HepG2 (cell line): ENCODE measurements around the gene HEATR1. TPM values are rescaled to one million over a fixed set of nuclear protein-coding genes. Genes with fewer than 3 reads are reported as not detected.

ENCODE experiments used
- AKAP8 ChIP-seq: sonication (generic); formaldehyde crosslinking; IDR thresholded peaks from 2 replicates; pipeline ENCODE4 v1.5.1; 2020; ENCODE audit warnings: mild to moderate bottlenecking, missing genetic modification reagents
- GABPA ChIP-seq, 2 experiments: IDR thresholded peaks; 2 replicates each; pipeline ENCODE4 v1.6.1; 2011 to 2016; ENCODE audit warnings: low read depth in 2 of 2, low read length in 1 of 2, missing biosample characterization in 1 of 2, missing genetic modification characterization in 1 of 2
- HNRNPUL1 ChIP-seq: fragments of 200-400 bp; formaldehyde crosslinking; IDR thresholded peaks from 2 replicates; pipeline ENCODE4 v1.6.1; 2017; ENCODE audit warnings: low read depth, mild to moderate bottlenecking, low read length, moderate library complexity
- NPAS2 ChIP-seq: sonication (generic); formaldehyde crosslinking; IDR thresholded peaks from 2 replicates; pipeline ENCODE4 v1.8.0; 2022; ENCODE audit warnings: mild to moderate bottlenecking, missing genetic modification reagents, borderline replicate concordance
- NR3C1 ChIP-seq: sonication (generic); formaldehyde crosslinking; IDR thresholded peaks from 2 replicates; pipeline ENCODE4 v1.4.0; 2020; ENCODE audit warnings: missing genetic modification reagents
- POGZ ChIP-seq: sonication (generic); formaldehyde crosslinking; IDR thresholded peaks from 2 replicates; pipeline ENCODE4 v1.4.0; 2020; ENCODE audit warnings: mild to moderate bottlenecking, missing genetic modification reagents
- RELA ChIP-seq: sonication (generic); formaldehyde crosslinking; IDR thresholded peaks from 2 replicates; pipeline ENCODE4 v1.4.0; 2020; ENCODE audit warnings: missing genetic modification reagents
- SIX1 ChIP-seq: sonication (generic); formaldehyde crosslinking; IDR thresholded peaks from 2 replicates; pipeline ENCODE4 v1.4.0; 2020; ENCODE audit warnings: missing genetic modification reagents, borderline replicate concordance
- TBX3 ChIP-seq: fragments of 450-650 bp; IDR thresholded peaks from 2 replicates; pipeline ENCODE4 v1.6.1; 2017; ENCODE audit warnings: antibody characterized with exemption, mild to moderate bottlenecking, inconsistent platforms, borderline replicate concordance
- YY1 ChIP-seq: IDR thresholded peaks from 2 replicates; pipeline ENCODE4 v1.6.1; 2011; ENCODE audit warnings: low read length, low read depth, moderate library complexity, mild to moderate bottlenecking; ENCODE audit not compliant: insufficient read depth, insufficient replicate concordance
- ZBTB20 ChIP-seq: sonication (generic); formaldehyde crosslinking; IDR thresholded peaks from 2 replicates; pipeline ENCODE4 v1.8.1; 2023; ENCODE audit warnings: missing genetic modification reagents, low read depth, mild to moderate bottlenecking, borderline replicate concordance
- ZNF501 ChIP-seq: sonication (generic); formaldehyde crosslinking; IDR thresholded peaks from 2 replicates; pipeline ENCODE4 v1.5.1; 2020; ENCODE audit warnings: mild to moderate bottlenecking, moderate library complexity, missing genetic modification reagents
- ZNF546 ChIP-seq: sonication (generic); formaldehyde crosslinking; conservative IDR thresholded peaks from 2 replicates; pipeline ENCODE4 v1.8.1; 2023; ENCODE audit warnings: mild to moderate bottlenecking, missing genetic modification reagents
- ZNF660 ChIP-seq: sonication (generic); formaldehyde crosslinking; IDR thresholded peaks from 2 replicates; pipeline ENCODE4 v1.5.1; 2020; ENCODE audit warnings: mild to moderate bottlenecking, low read depth, missing genetic modification reagents, borderline replicate concordance
- ZSCAN30 ChIP-seq: sonication (generic); formaldehyde crosslinking; IDR thresholded peaks from 2 replicates; pipeline ENCODE4 v1.5.0; 2020; ENCODE audit warnings: mild to moderate bottlenecking, missing genetic modification reagents
- polyA plus RNA-seq, 8 experiments: library from polyadenylated mRNA; depleted of rRNA in 3 of 8; stranded (reverse) in 7 of 8; unstranded in 1 of 8; fragments of >200 nt; fragmentation: Illumina TruSeq in 4 of 8; extraction: Trizol in 4 of 8; gene quantifications; 2 replicates each; pipeline versions ENCODE4 v1.2.1 to v1.2.3, GENCODE V29; 2011 to 2016; ENCODE audit warnings: low read depth in 4 of 8, missing spikeins in 1 of 8, mixed read lengths in 1 of 8; ENCODE audit not compliant: insufficient read depth in 1 of 8
- total RNA-seq, 5 experiments: library from RNA; depleted of rRNA; stranded (reverse); fragments of >200 nt; fragmentation: Illumina TruSeq; extraction: Trizol; gene quantifications; 2 replicates each; pipeline ENCODE4 v1.2.3, GENCODE V29; 2016; ENCODE audit warnings: low read depth in 1 of 5
- TF ChIP-seq, protein P1 (sequence below): sonication (generic); formaldehyde crosslinking; IDR thresholded peaks from 2 replicates; pipeline ENCODE4 v1.5.0; 2020; ENCODE audit warnings: mild to moderate bottlenecking, missing genetic modification reagents, moderate library complexity
- TF ChIP-seq, protein P2 (sequence below): sonication (generic); formaldehyde crosslinking; IDR thresholded peaks from 2 replicates; pipeline ENCODE4 v1.4.0; 2020; ENCODE audit warnings: missing genetic modification reagents, borderline replicate concordance
- TF ChIP-seq, protein P3 (sequence below): sonication (generic); formaldehyde crosslinking; IDR thresholded peaks from 2 replicates; pipeline ENCODE4 v1.4.0; 2020; ENCODE audit warnings: missing genetic modification reagents, borderline replicate concordance
- TF ChIP-seq, protein P4 (sequence below): IDR thresholded peaks from 2 replicates; pipeline ENCODE4 v1.6.1; 2016; ENCODE audit warnings: low read depth, control low read depth

The HEATR1 gene
- total and polyA plus RNA-seq, 2 of the 13 experiments (the other 11 are each of a cell fraction or from before 2014, with no cell fraction given), result 10.2 to 45.8 TPM

DNA sequence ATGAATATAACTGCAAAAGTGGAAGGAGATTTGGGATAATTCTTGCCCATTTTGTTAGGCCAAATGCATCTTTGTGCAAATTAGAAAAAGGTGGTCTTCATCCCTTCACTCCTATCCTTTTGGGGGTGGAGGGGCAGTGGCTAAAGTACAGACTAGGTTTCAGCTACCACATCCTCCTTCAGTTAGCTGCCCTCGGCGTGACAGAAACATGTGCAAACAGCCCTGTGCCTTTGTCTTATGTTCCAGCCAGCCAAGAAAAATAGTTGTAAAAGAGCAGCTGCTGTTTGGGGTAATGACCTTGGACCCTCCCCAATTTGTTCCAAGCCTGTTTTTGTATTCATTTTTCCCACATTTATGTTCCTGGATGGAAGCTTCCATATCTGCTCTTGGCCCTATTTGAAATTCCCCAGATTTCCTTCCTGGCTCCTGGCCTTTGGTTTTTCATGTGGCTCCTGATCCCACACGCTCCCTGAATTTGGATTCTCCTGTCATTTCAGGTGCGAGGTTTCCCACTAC is 88.8 kb downstream of the HEATR1 start (continued):
- TF ChIP-seq TBX3, result no peak
- no peak for TF ChIP-seq SIX1 (CRISPR knock-in tag)
- TF ChIP-seq, protein P1, sequence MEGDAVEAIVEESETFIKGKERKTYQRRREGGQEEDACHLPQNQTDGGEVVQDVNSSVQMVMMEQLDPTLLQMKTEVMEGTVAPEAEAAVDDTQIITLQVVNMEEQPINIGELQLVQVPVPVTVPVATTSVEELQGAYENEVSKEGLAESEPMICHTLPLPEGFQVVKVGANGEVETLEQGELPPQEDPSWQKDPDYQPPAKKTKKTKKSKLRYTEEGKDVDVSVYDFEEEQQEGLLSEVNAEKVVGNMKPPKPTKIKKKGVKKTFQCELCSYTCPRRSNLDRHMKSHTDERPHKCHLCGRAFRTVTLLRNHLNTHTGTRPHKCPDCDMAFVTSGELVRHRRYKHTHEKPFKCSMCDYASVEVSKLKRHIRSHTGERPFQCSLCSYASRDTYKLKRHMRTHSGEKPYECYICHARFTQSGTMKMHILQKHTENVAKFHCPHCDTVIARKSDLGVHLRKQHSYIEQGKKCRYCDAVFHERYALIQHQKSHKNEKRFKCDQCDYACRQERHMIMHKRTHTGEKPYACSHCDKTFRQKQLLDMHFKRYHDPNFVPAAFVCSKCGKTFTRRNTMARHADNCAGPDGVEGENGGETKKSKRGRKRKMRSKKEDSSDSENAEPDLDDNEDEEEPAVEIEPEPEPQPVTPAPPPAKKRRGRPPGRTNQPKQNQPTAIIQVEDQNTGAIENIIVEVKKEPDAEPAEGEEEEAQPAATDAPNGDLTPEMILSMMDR (CRISPR knock-in tag), result no peak
- 0 out of 2 replicates have a peak, but pooled peaks have one; percentile 28 for TF ChIP-seq ZNF501
- TF ChIP-seq HNRNPUL1, result no peak
- no peak for TF ChIP-seq NPAS2 (CRISPR knock-in tag)
- no peak for TF ChIP-seq ZNF546 (CRISPR knock-in tag)
- TF ChIP-seq, protein P2, sequence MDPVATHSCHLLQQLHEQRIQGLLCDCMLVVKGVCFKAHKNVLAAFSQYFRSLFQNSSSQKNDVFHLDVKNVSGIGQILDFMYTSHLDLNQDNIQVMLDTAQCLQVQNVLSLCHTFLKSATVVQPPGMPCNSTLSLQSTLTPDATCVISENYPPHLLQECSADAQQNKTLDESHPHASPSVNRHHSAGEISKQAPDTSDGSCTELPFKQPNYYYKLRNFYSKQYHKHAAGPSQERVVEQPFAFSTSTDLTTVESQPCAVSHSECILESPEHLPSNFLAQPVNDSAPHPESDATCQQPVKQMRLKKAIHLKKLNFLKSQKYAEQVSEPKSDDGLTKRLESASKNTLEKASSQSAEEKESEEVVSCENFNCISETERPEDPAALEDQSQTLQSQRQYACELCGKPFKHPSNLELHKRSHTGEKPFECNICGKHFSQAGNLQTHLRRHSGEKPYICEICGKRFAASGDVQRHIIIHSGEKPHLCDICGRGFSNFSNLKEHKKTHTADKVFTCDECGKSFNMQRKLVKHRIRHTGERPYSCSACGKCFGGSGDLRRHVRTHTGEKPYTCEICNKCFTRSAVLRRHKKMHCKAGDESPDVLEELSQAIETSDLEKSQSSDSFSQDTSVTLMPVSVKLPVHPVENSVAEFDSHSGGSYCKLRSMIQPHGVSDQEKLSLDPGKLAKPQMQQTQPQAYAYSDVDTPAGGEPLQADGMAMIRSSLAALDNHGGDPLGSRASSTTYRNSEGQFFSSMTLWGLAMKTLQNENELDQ, result no peak
- TF ChIP-seq, protein P3, sequence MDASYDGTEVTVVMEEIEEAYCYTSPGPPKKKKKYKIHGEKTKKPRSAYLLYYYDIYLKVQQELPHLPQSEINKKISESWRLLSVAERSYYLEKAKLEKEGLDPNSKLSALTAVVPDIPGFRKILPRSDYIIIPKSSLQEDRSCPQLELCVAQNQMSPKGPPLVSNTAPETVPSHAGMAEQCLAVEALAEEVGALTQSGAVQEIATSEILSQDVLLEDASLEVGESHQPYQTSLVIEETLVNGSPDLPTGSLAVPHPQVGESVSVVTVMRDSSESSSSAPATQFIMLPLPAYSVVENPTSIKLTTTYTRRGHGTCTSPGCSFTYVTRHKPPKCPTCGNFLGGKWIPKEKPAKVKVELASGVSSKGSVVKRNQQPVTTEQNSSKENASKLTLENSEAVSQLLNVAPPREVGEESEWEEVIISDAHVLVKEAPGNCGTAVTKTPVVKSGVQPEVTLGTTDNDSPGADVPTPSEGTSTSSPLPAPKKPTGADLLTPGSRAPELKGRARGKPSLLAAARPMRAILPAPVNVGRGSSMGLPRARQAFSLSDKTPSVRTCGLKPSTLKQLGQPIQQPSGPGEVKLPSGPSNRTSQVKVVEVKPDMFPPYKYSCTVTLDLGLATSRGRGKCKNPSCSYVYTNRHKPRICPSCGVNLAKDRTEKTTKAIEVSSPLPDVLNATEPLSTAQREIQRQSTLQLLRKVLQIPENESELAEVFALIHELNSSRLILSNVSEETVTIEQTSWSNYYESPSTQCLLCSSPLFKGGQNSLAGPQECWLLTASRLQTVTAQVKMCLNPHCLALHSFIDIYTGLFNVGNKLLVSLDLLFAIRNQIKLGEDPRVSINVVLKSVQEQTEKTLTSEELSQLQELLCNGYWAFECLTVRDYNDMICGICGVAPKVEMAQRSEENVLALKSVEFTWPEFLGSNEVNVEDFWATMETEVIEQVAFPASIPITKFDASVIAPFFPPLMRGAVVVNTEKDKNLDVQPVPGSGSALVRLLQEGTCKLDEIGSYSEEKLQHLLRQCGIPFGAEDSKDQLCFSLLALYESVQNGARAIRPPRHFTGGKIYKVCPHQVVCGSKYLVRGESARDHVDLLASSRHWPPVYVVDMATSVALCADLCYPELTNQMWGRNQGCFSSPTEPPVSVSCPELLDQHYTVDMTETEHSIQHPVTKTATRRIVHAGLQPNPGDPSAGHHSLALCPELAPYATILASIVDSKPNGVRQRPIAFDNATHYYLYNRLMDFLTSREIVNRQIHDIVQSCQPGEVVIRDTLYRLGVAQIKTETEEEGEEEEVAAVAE (CRISPR knock-in tag), result no peak
- no peak for TF ChIP-seq YY1
- no peak for TF ChIP-seq RELA (CRISPR knock-in tag)
- peak; percentile 43; the same call in 1 of the 2 replicates for TF ChIP-seq POGZ (CRISPR knock-in tag)
- TF ChIP-seq AKAP8 (CRISPR knock-in tag), result no peak
- TF ChIP-seq ZBTB20 (CRISPR knock-in tag), result peak; percentile 65; the same call in 1 of the 2 replicates
- TF ChIP-seq ZSCAN30, result no peak
- no peak for TF ChIP-seq ZNF660 (CRISPR knock-in tag)
- TF ChIP-seq, protein P4, sequence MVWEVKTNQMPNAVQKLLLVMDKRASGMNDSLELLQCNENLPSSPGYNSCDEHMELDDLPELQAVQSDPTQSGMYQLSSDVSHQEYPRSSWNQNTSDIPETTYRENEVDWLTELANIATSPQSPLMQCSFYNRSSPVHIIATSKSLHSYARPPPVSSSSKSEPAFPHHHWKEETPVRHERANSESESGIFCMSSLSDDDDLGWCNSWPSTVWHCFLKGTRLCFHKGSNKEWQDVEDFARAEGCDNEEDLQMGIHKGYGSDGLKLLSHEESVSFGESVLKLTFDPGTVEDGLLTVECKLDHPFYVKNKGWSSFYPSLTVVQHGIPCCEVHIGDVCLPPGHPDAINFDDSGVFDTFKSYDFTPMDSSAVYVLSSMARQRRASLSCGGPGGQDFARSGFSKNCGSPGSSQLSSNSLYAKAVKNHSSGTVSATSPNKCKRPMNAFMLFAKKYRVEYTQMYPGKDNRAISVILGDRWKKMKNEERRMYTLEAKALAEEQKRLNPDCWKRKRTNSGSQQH (CRISPR knock-in tag), result no peak
- no peak for TF ChIP-seq NR3C1 (CRISPR knock-in tag)
- no peak for TF ChIP-seq GABPA (IDR thresholded peaks at IDR 0.05; ENCODE audit: low read depth, low read length)
- TF ChIP-seq GABPA (CRISPR knock-in tag; IDR thresholded peaks at IDR 0.05; ENCODE audit: low read depth), result no peak
